SK-N-MC (cell line): ENCODE results near the gene BAHCC1.

Experiments used
- EZH2 ChIP-seq: fragments of 200-600 bp; sonication (generic); IDR thresholded peaks from one replicate; pipeline ENCODE4 v1.6.1; 2017; ENCODE audit warnings: antibody characterized with exemption
- POLR2AphosphoS5 ChIP-seq: IDR thresholded peaks from 2 replicates; pipeline ENCODE4 v1.6.1; 2012; ENCODE audit warnings: mild to moderate bottlenecking, low read depth, low read length, borderline replicate concordance

DNA sequence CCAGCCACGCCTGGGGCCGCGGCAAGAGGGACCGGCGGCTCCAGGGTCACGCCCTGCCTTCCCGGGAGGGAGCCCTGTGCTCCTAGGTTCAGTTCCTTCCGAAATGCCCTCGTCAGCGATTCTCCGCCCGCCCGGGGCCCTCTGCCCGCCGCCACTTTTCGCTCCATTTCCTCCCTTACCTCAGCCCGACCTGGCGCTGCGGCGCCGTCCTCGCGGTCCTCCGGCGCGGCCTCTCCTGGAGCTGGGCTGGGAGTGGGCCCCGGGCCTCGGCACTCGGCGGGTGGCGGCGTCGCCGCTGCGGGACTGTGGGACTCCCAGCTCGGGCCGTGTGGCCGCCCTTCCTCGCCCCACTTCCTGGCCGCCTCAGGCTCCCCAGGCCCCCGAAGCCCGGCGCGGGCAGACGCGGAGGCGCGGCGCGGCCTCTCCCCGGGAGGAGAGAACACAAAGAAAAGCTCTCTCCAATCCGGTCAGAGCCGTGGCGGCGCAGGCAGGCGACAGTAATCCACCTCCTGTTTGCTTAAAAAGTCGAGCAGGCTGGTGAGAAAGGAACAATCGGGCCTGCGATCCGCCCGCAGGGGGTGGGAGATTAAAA is 1.6 kb downstream of the BAHCC1 start:
- TF ChIP-seq POLR2AphosphoS5 (0 out of 2 replicates have a peak, but pooled peaks have one; percentile 1), EZH2 (no peak)
